Gastroesophageal sphincter (tissue), 4 donors: ENCODE results near the gene LRBA. TPM values are rescaled to one million over a fixed set of nuclear protein-coding genes. Genes with fewer than 3 reads are reported as not detected.

Experiments used
- ATAC-seq: fragments of 150-250 bp; one replicate; pipeline ENCODE4 v1.9.1; 2016; ENCODE audit warnings: mild to moderate bottlenecking, moderate library complexity
- H3K27ac ChIP-seq, 4 donors: fragments of 200-600 bp; sonication (generic) in 3 of 4; 1 replicate in 3 of 4; 2 replicates in 1 of 4; pipeline ENCODE4 v1.5.1; 2016 to 2019
- H3K27me3 ChIP-seq: fragments of 200-600 bp; sonication (generic); one replicate; pipeline ENCODE4 v1.5.1; 2019
- H3K36me3 ChIP-seq, 2 donors: fragments of 200-600 bp; sonication (generic); one replicate each; pipeline ENCODE4 v1.5.1; 2019; ENCODE audit warnings: control low read depth in 1 of 2
- H3K4me1 ChIP-seq, 3 donors: fragments of 200-600 bp; sonication (generic); 1 replicate in 2 of 3; 2 replicates in 1 of 3; pipeline ENCODE4 v1.5.1; 2016 to 2019; ENCODE audit warnings: control low read depth in 2 of 3
- H3K4me3 ChIP-seq, 2 donors: fragments of 200-600 bp; sonication (generic); one replicate each; pipeline ENCODE4 v1.5.1; 2019; ENCODE audit warnings: mild to moderate bottlenecking in 1 of 2, moderate library complexity in 1 of 2
- H3K9me3 ChIP-seq, 3 donors: fragments of 200-600 bp; sonication (generic); one replicate each; pipeline ENCODE4 v1.5.1; 2017 to 2019; ENCODE audit warnings: control low read depth in 2 of 3
- CTCF ChIP-seq, 4 experiments: fragments of 200-600 bp in 2 of 4; fragments of 450-650 bp in 2 of 4; sonication (generic) in 1 of 4; IDR thresholded peaks; one replicate each; pipeline ENCODE4 v1.5.1; 2017 to 2019; ENCODE audit warnings: antibody characterized with exemption in 4 of 4, mild to moderate bottlenecking in 2 of 4, moderate library complexity in 2 of 4
- EP300 ChIP-seq: sonication (generic); formaldehyde crosslinking; IDR thresholded peaks from one replicate; pipeline ENCODE4 v1.6.1; 2017; ENCODE audit warnings: antibody characterized with exemption, mild to moderate bottlenecking
- POLR2A ChIP-seq, 2 donors: fragments of 450-650 bp; IDR thresholded peaks; one replicate each; pipeline ENCODE4 v1.6.1; 2017; ENCODE audit warnings: antibody characterized with exemption in 2 of 2, mild to moderate bottlenecking in 2 of 2, moderate library complexity in 1 of 2
- POLR2AphosphoS5 ChIP-seq: sonication (generic); formaldehyde crosslinking; IDR thresholded peaks from one replicate; pipeline ENCODE4 v1.6.1; 2017; ENCODE audit warnings: antibody characterized with exemption
- WGBS, 2 donors: methylation state at CpG; one replicate each; pipeline ENCODE4 v1.1.5; 2018; ENCODE audit warnings: low coverage in 1 of 2; 5-methylcytosine and 5-hydroxymethylcytosine counted together
- total RNA-seq, 4 donors: library from RNA; depleted of rRNA; stranded (reverse); fragments of >200 nt; gene quantifications; one replicate each; pipeline ENCODE4 v1.1.0, GENCODE V29; 2016

LRBA gene
- total RNA-seq, 4 donors from 2014 or later = 18.4 to 35.0 (median 23.2) TPM

GRCh38 chr4:150952167-150952845 lies 62.8 kb downstream of the LRBA start:
- no peak overlapping the region for H3K4me3 ChIP-seq
- H3K27ac ChIP-seq = no peak overlapping the region
- no peaks in the 10 kb centered on the region for H3K27me3 ChIP-seq
- no peak for ATAC-seq
- H3K36me3 ChIP-seq = no peaks in the 10 kb centered on the region
- TF ChIP-seq CTCF (IDR thresholded peaks at IDR 0.05) = no peak
- no peak for TF ChIP-seq POLR2A (IDR thresholded peaks at IDR 0.05)
- TF ChIP-seq POLR2AphosphoS5 = no peak
- TF ChIP-seq EP300 = no peak
- 91 to 94% methylated on average over 3 to 6 of the region's 6 CpGs for WGBS, 2 donors
- peaks cover 0 to 7% (median 0%) of the 10 kb centered on the region in 3 donors for H3K4me1 ChIP-seq
- H3K9me3 ChIP-seq = peaks cover 0 to 1% (median 0%) of the 10 kb centered on the region in 3 donors

DNA sequence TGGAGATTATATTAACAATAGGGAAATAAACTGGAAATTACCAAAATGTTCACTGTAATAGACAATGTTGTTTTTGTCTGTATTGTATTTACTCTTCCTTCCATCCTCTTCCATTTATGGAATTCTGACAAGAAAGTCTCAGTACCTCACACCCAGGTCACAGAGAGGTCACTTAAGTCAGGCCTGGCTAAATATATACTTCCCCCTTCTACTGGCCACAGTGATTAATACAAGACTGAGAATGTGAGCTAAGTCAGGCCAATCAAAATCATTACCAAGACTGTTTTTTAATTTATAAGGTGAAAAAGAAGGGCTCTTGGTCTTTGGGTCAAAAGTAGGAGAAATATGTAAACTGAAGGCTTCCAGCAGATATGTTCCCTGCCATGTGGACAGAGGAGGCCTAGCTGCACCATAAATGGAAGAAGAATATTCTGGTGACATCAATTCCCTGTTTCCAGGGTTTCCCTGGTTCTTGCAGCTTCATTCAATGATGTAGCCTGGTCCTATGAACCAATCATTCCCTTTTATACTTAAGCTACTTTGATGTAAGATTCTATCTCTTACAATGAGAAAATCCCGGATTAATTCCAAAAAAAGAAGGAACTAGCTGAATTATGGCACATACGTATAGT lies 64.3 kb downstream of the LRBA start:
- ATAC-seq = no peak

GRCh38 chr4:150949943-150950342 lies 65.1 kb downstream of the LRBA start:
- Histone ChIP-seq H3K36me3 (no peaks in the 10 kb centered on the region), H3K9me3 (peaks cover 0 to 1% (median 0%) of the 10 kb centered on the region in 3 donors), H3K4me3 (no peak overlapping the region), H3K27ac (no peak overlapping the region), H3K4me1 (peaks cover 0 to 7% (median 0%) of the 10 kb centered on the region in 3 donors), H3K27me3 (no peaks in the 10 kb centered on the region)
- ATAC-seq = no peak
- TF ChIP-seq EP300 (no peak), POLR2AphosphoS5 (no peak), CTCF (IDR thresholded peaks at IDR 0.05) (no peak), POLR2A (IDR thresholded peaks at IDR 0.05) (no peak)

More for the DNA sequence above, 64.3 kb downstream of the LRBA start:
- Histone ChIP-seq H3K27ac (no peak overlapping the region), H3K27me3 (no peaks in the 10 kb centered on the region), H3K9me3 (peaks cover 0 to 1% (median 0%) of the 10 kb centered on the region in 3 donors), H3K36me3 (no peaks in the 10 kb centered on the region), H3K4me1 (peaks cover 0 to 7% (median 0%) of the 10 kb centered on the region in 3 donors), H3K4me3 (no peak overlapping the region)
- WGBS, 2 donors = 90 to 91% methylated on average over 2 of the region's 2 CpGs
- no peak for TF ChIP-seq EP300
- TF ChIP-seq POLR2A (IDR thresholded peaks at IDR 0.05) = no peak
- TF ChIP-seq CTCF (IDR thresholded peaks at IDR 0.05) = no peak
- TF ChIP-seq POLR2AphosphoS5 = no peak

DNA sequence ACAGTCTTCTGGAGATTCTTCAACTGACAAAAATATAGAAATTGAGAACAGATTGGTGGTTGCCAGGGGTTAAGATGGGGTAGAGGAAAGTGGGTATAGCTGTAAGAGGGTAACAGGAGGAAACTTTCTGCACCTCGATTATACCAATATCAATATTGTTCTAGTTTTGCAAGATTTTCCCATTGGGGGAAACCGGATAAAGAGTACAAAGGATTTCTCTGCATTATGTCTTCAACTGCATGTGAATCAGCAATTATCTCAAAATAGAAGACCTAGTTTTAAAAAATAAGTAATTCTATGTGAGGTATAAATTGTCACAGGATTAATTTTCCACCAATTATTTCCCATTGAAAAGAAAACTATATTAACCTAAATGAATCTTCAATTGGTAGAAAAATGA lies 65.7 kb downstream of the LRBA start:
- Histone ChIP-seq H3K9me3 (peaks cover 0 to 1% (median 0%) of the 10 kb centered on the region in 3 donors), H3K4me1 (peaks cover 0 to 7% (median 0%) of the 10 kb centered on the region in 3 donors), H3K36me3 (no peaks in the 10 kb centered on the region), H3K4me3 (no peak overlapping the region), H3K27me3 (no peaks in the 10 kb centered on the region), H3K27ac (no peak overlapping the region)
- TF ChIP-seq POLR2A (IDR thresholded peaks at IDR 0.05) (no peak), EP300 (no peak), POLR2AphosphoS5 (no peak), CTCF (IDR thresholded peaks at IDR 0.05) (no peak)
- no peak for ATAC-seq
- WGBS, 2 donors = 96 to 100% methylated on average over 2 of the region's 2 CpGs

GRCh38 chr4:150948710-150949109 lies 66.4 kb downstream of the LRBA start:
- 85 to 90% methylated on average over 2 of the region's 2 CpGs for WGBS, 2 donors

More at GRCh38 chr4:150948710-150949109, 66.4 kb downstream of the LRBA start:
- ATAC-seq = no peak
- H3K36me3 ChIP-seq = no peaks in the 10 kb centered on the region
- H3K27ac ChIP-seq = no peak overlapping the region
- H3K4me3 ChIP-seq = no peak overlapping the region
- TF ChIP-seq CTCF (IDR thresholded peaks at IDR 0.05) (no peak), EP300 (no peak), POLR2A (IDR thresholded peaks at IDR 0.05) (no peak), POLR2AphosphoS5 (no peak)
- H3K4me1 ChIP-seq = peaks cover 0 to 7% (median 0%) of the 10 kb centered on the region in 3 donors
- H3K9me3 ChIP-seq = peaks cover 0 to 1% (median 0%) of the 10 kb centered on the region in 3 donors
- H3K27me3 ChIP-seq = no peaks in the 10 kb centered on the region
